Cerebellar cortex (tissue), 1 donor: ENCODE measurements around the gene ANKLE2.
A peak's percentile ranks its signal among the peaks of the same experiment; 100 is the strongest.

Experiments
- DNase-seq: peaks from one replicate; pipeline ENCODE4 v3.0.0-alpha.2; 2015; ENCODE audit warnings: low spot score

ANKLE2 gene

DNA sequence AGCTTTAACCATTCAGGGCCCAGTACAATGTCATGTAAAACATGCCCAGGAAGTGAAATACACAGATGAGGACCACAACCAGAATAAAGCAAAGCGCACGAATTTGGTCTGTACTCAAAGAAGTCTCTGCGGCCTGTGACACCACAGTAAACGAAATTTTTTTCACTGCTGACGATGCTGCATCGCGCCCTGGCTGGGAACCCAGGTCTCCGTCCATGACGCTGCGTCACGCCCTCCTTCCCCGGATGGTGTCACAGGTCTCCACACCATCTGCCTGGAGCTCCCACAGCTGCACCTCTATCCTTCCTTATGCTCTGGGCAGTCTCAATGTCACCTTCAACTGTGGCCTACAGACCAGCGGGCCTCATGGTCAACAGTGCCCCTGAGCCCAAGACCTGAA is 17.8 kb downstream of the ANKLE2 start:
- DNase-seq, result no peak

DNA sequence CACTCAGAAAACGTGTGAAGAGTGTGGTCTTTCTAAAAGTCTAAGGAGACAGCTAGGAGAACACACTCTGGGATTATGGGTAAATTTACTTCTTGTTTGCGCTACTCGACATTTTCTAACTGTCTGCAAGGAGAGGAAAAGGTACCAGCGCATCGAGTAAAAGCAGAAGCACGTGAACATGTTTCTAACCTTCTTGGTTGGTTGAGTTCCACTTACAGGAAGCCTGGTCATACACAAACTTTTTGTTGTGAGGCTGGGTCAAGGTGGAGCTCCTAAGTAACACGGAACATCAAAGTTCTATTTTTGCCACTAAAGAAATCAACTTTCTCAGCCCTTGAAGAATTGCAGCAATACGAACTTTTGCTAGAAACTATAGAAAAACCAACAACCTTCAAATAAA is 20.0 kb downstream of the ANKLE2 start:
- no peak for DNase-seq

DNA sequence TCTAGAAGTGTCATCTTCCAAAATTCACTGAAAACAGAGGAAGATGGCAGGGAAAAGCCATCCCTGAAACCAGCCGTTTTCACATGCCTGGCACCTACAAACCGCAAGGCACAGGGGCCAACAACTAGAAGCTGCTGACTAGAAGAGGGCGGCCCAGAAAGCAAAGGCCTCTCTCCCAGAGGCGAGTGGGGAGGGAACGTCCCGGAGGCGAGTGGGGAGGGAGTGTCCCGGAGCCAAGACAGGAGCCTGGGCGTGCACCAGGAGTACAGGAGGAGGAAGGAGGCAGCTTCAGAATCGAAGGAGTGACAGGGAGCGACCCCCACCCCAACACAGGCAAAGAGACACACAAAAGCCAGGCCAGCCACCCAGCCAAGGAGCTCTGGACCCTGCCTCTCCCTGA is 21.0 kb downstream of the ANKLE2 start:
- DNase-seq, result no peak

DNA sequence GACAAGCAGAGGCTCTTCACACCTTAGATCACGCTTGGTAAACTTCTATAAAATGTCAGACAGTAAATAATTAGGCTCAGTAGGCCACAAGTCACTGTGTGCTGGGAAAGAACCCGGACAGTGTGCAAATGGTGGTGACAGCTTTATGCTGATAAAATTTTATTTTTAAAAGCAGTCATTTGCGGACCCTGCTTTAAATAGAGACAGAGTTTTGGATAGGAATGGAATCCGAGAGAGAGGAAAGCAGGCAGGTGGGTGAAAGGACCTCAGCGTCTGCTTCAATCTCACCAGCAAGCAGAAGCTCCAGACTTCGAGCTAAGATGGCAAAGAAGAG is 21.4 kb downstream of the ANKLE2 start:
- no peak for DNase-seq

DNA sequence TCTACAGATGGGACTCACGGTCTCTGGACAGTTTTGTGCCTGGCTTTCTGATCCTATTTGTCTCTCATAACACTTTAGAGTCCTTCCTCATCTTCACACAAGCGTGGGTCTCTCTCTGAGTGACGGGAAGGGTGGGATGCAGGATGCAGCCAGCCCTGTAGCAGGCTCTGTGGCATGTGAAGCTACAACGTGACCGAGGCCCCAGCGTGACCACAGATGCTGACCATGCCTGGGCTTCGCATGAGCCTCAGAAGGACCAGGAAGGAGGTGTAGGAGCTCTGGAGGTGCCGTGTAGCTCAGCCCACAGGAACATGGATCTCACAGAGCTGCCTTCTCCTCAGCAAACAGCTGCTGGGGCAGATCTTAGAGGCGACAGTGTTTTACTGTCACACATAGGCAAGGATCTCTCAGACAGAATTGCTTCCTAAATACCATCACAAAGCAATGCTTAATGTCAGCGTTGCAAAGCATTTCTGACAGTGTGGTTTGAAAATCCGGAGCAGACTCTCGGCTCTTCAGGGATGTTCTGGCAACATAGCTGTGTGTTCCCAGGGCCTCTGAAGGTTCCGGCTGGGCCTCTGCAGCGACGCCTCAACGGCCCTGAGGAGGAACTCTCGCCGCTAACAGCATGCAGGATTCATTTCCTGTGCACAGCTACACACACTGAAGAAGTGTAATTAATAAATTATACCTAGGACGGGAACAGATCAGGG is 21.9 kb downstream of the ANKLE2 start:
- DNase-seq, result no peak

DNA sequence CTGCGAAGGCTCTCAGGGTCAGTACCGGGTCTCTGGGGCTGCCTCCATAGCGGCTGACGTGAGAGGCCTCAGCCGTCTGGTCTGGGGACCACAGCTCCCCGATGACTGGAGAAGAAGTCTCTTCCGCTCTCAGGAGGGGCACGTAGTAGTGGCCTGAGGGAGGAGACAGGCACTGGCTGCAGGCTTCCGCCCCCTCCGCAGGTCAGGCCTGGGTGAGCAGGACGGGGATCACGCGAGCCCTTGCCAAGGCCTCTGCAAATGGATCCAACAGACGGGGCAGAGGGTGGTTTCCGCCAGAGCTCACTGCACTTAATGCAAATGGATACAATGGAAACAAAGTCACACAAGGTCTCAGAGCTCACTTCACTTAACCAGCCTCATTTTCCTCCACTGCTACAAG is 24.7 kb downstream of the ANKLE2 start:
- DNase-seq, result no peak

DNA sequence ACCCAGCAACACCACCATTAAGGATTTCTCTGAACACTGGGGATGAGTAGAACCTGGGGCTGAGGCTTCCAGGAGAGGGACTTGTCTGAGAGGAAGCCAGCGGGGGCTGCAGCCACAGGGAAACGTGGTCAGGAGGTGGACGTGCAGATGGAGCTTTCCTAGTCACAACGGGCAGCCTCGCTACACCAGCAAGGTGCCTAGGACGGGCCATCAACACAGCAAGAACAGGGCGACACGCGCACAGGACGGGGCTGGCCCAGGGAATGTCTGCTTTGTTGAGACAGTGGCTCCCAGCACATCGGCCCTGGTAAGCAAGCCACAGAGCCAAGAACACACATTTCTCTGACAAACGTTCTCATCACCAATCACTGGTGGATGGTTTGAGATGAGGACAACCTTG is 25.3 kb downstream of the ANKLE2 start:
- DNase-seq, result no peak

DNA sequence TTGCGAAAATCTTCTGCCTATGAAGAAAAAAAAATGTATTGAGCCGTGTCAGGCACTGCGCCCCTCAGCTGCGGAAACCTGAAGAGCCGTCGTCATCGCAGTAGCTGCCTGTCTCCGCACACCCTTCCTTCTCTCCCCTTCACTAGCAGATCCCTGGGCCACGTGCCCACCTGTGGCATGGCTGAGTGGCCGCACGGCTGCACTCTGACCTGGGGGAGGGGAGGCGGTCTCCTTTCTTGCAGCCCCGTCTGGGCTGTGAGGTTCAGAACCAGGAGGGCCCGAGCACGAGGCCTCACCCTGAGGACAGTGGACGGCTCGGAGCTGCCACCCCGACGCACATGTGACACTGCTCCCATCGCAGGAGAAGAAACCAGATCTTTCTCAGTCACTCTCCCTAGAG is 26.1 kb downstream of the ANKLE2 start:
- no peak for DNase-seq

DNA sequence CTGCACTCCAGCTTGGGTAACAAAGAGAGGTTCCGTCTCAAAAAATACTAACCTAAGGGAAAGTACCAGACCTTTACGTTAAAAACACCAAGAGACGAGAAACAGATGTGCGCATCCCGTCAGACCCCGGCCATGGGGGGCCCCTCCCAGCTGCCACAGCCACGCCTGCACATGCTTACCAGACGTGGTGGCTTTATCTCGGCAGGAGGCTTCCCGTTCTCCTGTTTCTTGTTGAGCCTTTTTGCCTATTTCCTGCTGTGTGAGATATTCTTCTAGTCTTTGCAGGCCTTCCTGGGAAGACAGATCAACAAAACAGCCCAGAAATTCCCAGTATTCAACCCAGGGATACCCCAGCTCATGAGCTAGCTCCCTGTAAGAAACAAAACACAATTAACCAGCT is 27.4 kb downstream of the ANKLE2 start:
- DNase-seq, result no peak

DNA sequence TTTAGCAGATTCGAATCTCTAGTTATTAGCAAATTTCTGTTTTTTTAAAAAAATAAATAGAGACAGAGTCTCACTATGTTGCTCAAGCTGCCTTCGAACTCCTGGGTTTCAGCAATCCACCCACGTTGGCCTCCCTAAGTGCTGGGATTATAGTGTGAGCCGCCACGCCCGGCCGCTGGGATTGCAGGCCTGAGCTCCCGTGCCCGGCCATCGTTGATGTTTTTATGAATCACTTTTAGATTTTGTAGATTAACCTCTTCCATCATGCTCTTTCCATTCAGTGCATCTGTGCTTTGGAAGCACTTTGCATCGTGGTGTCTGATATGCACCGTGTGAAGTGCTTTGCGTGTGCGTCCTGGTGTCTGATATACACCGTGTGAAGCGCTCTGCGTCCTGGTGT is 30.1 kb downstream of the ANKLE2 start:
- no peak for DNase-seq

DNA sequence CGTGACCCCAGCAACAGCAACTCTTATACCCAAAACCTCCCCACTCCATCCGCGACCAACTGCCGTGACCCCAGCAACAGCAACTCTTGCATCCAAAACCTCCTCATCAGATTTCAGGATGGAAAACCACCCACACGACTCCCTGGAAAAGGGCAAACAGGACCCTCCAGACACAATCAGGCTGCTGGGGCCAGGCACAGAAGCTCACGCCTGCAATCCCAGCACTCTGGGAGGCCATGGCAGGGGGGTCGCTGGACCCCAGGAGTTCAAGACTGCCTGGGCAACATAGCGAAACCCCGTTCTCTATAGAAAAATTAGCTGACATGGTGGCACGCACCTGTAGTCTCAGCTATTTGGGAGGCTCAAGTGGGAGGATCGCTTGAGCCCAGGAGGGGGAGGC is 31.3 kb downstream of the ANKLE2 start:
- DNase-seq, result no peak

DNA sequence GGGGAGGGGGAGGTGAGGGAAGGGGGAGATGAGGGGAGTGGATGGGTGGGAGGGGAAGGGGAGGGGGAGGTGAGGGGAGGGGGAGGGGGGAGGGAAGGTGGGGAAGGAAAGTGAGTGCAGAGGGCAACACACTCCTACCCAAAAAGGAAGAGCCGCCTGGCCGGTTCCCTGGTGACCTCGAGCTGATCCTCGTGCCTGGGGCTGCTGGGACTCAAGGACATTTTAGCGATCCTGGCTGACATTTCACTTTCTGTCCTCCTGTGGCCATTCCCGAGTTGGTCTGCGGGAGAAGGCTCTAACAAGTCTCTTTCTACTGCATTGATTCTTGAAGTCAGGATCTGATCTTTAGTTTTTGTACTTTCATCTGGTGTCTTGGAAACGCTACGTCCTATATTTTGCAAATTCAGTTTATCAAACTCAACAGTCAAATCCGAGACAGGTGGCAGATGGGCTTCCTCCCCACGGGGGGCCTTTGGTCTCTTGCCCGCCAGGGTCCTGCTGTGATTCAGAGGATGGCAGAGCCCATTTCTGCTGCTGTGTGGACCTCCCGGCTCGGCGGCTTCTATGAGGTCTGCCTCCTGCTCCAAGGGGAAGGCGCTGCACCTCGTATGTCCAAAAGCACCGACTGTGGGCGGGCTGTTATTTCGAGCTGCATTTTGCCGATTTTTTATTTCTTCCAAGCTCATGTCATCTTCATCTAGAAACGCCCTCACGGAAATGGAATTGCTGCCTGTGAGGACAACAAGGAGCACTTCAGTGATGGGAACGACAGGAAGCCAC is 31.9 kb downstream of the ANKLE2 start:
- peak; percentile 51 for DNase-seq

DNA sequence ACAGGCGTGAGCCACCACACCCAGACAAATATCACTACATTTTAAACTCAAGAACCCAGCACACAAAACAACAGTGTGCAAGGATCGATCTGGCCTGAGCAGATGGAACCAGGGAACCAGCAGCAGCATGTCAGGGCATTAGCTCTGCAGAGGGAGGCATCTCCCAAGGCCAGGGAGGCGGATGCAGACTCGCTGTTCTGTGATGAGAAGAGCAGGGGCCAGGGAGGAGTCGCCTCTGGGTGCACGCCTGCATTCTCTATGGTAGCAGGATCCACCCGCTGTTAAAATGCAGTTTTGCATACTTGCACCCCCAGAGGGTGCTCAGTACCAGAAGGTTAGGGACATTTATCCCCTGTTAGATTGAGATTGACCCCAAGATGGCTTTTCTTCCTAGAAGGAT is 33.1 kb downstream of the ANKLE2 start:
- no peak for DNase-seq

DNA sequence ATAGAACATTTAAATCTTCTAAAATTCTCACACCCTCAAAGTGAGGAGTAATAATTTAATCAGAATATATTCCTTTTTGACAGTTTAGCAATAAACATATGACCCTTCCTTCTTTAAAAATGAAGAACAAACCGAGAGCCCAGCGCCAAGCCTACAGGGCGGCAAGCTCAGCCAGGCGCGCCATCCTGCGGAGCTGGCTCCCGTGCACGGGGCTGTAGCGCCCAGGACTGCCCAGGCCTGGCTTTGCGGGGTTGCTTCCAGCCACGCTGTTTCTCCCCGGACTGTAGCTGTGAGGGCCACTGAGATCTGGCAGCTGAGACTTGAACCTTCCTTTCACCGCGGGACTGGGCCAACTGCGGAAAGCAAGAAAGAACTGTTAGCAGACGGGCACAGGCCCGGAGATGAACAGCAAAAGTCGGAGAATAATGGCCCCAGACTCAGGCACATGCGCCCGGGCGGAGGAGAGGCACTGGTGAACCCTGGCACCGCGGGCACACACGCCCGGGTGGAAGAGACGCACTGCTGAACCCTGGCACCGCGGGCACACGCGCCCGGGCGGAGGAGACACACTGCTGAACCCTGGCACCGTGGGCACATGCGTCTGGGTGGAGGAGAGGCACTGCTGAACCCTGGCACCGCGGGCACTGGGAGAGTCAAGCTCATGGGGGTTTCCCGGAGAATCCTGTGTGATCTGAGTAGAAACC is 34.4 kb downstream of the ANKLE2 start:
- no peak for DNase-seq

DNA sequence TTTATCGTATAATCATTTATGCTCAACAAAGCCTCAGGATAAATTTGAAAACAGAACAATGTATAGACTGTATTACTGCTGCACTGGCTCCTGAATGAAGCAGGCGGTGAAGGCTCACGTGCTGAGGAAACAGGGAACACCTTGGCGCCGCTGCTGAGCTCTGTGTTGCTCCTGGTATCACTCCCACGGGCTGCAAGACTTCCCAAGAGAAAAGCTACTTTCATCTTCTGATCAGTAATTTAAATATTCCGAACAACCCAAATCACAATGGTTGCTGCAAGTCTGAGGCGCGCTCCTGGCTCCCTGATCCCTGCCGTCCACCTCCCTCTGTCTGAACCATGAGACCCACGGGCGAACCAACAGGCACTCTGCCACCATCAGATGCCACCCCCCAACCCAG is 35.2 kb downstream of the ANKLE2 start:
- DNase-seq, result no peak

DNA sequence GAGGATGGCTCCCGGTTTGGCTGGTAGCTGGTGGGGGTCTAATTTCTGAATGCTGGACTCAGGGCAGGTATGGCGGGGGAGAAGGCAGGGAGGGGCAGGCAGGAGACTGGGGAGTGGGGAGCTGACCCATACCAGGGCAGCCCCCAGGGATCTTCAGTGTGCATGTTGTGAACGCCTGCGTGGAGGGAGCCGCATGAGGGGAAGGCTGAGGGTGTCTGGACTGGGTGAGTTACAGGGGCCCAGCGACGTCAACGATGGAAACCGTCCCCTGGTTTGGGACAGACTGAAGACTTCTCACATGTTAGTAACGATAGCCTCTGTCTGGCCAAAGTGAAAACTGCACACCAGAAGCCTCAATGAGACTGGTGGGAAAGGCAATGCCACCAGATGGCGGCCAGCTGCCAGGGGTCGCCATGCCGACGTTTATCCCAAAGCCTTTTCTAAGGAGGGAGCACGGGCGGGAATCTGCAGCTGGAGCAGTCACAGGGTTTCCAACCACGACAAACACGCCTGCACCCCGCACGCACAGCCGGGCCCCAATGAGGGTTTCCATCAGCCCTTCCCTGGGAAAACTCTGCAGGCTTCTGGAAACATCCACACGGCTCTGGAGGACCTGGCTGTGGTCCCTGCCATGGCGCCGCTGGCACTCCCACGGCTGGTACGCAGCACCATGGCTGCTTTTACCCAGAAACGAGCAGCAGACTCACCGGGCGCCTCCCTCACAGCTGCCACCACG is 37.0 kb downstream of the ANKLE2 start:
- DNase-seq, result no peak

DNA sequence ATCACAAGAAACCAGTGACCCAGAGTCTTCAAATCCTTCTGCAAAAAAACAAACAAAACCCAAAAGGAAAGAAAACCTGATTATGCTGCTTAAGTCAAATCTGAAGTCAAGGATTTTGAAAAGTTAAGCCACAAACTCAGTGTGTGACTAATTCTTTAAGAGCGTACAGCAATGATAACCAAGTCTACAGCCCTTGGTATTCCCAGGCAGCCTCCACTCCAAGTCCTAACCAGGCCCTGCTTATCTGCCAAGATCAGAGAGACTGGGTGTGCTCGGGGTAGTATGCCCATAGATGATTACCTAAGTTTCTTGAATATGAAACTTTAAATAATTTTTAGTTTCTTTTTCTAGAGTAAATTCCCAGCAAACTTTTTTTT is 37.9 kb downstream of the ANKLE2 start:
- no peak for DNase-seq

DNA sequence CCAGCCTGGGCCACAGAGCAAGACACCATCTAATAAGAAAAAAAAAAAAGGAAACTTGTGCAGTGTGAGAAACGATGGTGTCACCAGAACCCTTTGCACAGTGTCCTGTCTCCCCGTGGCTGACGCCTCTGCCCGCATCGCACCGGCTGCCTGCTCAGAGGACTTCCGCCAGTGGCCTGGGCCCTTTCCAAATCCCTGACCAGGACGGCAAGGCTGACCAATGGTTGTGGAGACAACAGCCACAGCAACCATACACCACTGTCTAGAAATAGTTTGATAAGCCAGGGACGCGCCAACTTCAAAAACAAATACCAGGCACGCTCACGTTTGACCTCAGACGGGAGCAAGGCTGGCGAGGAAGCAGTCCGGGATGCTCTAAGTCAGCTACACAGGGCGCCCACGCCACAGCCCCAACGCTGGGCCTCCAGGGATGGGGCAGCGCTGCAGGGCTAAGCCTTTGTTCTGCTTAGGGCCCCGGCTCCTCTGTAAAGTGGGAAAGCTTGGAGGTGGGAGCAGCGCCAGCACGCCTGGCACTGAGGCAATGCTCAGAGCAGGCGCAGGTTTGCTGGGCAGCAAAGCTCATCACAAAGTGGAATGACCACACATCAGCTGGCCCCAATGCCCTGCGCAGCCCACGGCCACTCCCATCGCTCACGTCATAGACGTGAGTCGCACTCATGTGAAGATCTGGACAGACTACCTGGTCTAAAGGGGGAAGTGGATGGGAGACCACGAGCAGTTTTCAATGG is 38.4 kb downstream of the ANKLE2 start:
- DNase-seq, result no peak

DNA sequence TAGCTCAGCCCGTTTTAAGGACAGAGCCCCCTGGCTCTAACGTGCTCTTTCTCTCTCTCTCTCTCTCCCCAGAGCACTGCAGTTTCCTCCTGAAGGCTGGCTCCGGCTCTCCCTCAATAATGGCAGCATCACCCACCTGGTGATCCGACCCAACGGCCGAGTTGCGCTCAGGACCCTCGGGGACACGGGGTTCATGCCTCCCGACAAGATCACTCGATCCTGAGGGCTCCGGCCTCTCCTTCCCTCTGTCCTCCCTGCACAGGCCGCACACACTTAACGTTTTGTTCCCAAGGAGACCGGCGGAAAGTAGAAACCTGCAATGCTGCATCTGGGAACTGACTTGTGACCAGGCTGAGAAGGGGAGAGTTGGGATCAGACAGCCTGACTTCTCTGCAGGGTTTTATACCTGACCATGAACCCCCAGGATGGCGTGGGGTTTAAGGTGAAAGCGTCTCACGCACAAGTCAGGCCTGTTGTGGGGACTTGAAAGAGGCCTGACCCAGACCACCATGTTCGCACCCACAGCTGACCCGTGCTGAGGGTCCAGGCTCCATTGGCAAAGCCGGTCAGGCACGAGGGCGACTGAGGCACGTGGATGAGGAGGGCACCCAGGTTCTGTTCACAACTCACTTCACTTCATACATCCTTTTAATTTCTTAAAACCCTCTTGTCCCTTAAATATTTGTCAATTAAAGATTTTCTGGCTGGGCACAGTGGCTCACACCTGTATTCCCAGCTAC is 40.9 kb downstream of the ANKLE2 start:
- DNase-seq, result no peak

DNA sequence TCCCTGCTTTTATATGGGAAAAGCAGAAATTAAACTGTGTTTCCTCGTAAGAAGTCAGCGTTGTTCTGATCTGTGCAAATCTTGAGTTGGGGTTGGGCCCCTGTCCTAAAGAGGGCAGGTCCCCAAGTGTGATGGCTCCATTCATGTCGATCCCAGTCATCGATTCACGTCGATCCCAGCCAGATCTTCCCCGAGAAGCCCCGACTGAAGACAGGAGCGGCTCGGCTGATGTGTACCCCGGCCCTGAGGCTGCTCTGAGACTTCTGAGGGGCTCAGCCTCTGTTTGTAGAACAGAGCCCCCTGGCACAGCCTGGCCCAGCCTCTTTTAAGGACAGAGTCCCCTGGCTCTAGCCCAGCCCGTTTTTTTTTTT is 41.7 kb downstream of the ANKLE2 start:
- no peak for DNase-seq
